Activated CD8-positive, alpha-beta memory T cell treated with anti-CD3 and anti-CD28 coated beads for 36 hours (primary cell): Measurements from ENCODE around the gene TXNDC11. TPM values are rescaled to one million over a fixed set of nuclear protein-coding genes. Genes with fewer than 3 reads are reported as not detected.

ENCODE experiments used
- CTCF ChIA-PET: fragments of 350-600 bp; sonication (Branson Sonifier 250); formaldehyde crosslinking; loops from one replicate; lab custom pipeline; 2021; ENCODE audit warnings: antibody characterized with exemption; lab: Charles Lee
- POLR2A ChIA-PET: fragments of 350-600 bp; sonication (Branson Sonifier 250); formaldehyde crosslinking; loops from one replicate; lab custom pipeline; 2021; ENCODE audit warnings: antibody characterized with exemption; lab: Charles Lee
- total RNA-seq, 2 experiments: library from RNA; stranded (reverse); gene quantifications; one replicate each; pipeline ENCODE4 v1.2.3, GENCODE V29; 2021

Gene TXNDC11
- total RNA-seq, 2 experiments from 2014 or later, result 32.1 to 36.1 TPM

DNA sequence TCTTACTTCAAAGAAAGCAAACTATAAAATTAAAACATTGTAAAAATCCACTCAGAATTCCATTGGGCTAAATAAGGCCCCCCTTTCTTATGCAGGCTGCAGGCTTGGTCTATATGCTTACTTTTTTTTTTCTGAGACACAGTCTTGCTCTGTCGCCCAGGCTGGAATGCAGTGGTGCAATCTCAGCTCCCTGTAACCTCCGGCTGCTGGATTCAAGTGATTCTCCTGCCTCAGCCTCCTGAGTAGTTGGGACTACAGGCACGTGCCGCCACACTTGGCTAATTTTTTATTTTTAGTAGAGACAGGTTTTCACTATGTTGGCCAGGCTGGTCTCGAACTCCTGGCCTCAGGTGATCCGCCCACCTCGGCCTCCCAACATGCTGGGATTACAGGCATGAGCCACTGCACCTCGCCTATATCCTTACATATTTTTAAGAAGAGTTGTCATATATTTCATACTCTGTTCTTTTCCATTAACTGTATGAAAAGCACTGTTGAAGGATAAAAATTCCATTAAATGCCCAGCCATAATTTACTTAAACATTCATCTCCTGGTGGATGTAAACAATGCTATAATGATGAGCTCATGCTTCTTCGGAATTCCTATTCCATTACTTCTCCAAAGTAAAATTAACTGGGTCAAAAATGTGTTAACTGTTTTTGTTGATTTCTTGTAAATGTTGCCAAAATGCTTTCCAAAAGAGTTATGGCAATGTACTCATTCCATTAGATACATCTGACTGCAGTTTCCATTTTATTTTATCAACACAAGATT lies 56.6 kb downstream of the TXNDC11 start:
- ChIA-PET CTCF (interaction anchor here (0.8 kb wide), 1 partner anchor 320 kb away, joined by 3 read pairs; no protein-coding TSS in a partner anchor), POLR2A (no interaction called here)

DNA sequence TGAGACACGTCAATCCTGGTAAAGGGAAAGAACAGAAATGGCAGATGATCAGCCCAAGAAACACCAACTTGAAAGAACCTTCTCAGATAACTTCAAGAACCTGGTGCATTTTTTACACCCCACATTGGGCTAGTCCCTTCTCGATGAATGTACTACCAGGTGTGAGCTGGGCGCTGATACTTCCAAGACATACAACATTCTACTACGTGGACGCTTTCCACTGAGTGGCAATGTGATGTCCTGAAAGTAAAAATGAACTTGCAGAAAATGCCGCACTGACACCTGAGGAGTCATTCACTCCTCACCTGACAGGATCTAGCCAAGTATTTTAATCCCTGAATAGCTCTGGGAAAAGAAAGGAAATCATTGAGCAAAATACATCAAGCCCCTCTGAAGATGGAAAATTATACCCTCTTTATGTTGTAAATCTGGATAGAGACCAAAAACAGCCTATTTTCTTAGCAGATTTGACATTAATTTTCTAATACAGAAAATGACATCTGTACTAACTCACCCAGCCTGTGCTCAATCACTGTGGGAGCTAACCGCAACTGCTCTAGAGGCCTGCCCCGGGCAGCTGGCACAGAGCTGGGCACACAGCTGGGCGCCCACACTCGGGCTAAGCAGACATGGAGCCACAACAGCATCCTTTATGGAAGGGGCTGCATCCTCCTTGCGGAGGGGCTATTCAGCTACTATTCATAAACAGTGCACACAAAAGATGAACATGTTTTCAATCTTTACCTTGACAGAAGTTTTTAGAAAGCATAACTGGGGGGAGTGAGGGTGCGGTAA lies 58.2 kb downstream of the TXNDC11 start:
- CTCF ChIA-PET, result interaction anchor here (0.8 to 2.1 kb wide), 3 partner anchors 10 to 16 kb away, joined by 3 to 7 read pairs (median 3); partner anchors contain the start of gene SNN
- POLR2A ChIA-PET, result no interaction called here

DNA sequence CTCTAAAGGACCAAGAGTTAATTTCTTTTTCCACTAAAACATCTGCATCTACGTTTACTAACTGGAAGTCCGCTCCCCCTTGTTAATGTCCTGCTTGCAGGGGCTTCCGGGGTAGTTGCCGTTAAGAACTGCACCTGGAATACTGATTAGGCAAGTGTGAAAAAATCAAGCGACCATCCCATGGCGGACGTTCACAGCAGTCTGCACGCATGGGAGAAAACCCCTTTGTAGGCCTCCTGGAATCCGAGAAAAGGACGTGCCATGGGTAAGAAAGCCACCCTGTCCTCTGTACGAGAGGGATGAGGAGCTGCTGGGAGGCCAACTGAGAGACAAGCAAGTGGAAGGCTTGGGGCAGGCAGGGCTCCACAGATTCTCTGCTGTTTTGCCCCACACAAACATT lies 59.5 kb downstream of the TXNDC11 start:
- CTCF ChIA-PET, result interaction anchor here (0.7 to 2.1 kb wide), 2 partner anchors 10 to 42 kb away, joined by 3 to 7 read pairs; no protein-coding TSS in a partner anchor
- POLR2A ChIA-PET, result interaction anchor here (0.8 kb wide), 1 partner anchor 120 kb away, joined by 3 read pairs; no protein-coding TSS in a partner anchor

DNA sequence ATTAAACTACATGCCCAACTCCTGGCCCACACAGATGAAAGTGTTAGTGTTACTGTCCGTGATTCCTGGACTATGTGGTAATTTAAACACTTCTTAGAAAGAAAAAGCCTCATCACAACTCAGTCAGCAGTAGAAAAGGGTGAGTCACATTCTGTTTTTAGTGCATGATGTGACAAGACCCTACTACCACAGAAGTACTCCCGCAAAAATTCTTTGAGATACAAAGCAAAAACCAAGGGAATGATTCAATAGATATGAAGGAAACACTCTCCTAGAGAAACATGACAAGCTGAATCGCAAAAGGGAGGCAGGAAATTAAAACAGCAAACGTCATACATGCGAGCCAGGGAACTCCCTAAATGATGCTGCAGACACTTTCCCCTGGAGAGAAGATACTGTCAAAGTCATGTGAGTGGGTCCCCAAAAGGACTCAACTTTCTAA lies 60.0 kb downstream of the TXNDC11 start:
- POLR2A ChIA-PET, result no interaction called here
- CTCF ChIA-PET, result interaction anchor here (1.0 to 2.1 kb wide), 3 partner anchors 9 to 151 kb away, joined by 3 to 7 read pairs (median 3); no protein-coding TSS in a partner anchor

DNA sequence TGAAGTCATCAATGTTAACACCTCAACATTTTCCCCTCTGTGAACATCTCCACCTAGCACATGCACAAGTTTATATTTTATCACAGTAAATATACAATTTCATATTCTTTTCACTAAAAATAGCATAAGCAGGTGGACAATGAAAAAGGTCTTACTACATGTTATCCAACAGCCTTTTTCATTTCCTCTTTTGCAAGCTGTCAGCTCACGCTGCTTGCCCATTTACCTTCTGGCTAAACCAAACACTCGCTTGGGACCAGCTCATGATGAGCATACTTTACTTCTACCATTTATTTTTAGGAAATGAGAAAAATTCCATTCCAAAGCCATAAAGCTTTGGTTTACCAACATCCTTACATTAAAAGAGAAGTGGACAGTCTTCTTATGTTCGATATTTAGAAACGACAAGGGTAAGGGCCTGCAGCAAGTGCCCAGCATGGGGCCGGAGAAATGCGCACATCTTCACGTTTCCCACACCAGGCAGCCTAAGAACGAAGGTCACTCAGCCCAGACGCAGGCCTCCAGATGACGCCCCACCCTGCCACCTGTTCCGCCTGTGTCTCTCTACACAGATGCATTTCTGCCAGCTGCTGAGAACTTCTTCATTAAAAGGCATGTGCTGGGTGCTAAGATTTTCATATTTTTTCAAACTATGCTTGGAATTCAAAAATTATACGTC lies 60.5 kb downstream of the TXNDC11 start:
- ChIA-PET CTCF (interaction anchor here (1.0 kb wide), 2 partner anchors 23 to 150 kb away, joined by 3 read pairs; no protein-coding TSS in a partner anchor), POLR2A (no interaction called here)

DNA sequence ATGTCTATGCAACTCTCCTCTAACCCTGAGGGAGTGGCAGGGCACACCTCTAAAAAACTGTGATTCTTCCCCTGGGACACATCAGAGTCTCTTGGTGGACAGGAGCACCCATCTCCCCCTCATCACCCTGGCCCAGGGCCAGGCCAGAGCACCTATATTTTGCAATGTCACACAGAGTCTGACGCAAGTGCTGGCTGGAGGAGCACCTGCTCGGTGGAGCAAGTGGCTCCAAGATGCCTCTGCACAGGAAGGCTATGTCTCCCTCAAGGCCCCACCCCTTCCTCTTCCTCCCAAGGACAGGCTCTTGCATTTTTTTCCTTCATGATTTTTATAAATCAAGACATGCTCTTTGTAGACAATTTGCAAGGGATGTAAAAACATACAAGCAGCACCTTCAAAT lies 61.1 kb downstream of the TXNDC11 start:
- ChIA-PET CTCF (interaction anchor here (1.0 to 1.5 kb wide), 3 partner anchors 22 to 150 kb away, joined by 3 to 4 read pairs (median 3); no protein-coding TSS in a partner anchor), POLR2A (no interaction called here)

DNA sequence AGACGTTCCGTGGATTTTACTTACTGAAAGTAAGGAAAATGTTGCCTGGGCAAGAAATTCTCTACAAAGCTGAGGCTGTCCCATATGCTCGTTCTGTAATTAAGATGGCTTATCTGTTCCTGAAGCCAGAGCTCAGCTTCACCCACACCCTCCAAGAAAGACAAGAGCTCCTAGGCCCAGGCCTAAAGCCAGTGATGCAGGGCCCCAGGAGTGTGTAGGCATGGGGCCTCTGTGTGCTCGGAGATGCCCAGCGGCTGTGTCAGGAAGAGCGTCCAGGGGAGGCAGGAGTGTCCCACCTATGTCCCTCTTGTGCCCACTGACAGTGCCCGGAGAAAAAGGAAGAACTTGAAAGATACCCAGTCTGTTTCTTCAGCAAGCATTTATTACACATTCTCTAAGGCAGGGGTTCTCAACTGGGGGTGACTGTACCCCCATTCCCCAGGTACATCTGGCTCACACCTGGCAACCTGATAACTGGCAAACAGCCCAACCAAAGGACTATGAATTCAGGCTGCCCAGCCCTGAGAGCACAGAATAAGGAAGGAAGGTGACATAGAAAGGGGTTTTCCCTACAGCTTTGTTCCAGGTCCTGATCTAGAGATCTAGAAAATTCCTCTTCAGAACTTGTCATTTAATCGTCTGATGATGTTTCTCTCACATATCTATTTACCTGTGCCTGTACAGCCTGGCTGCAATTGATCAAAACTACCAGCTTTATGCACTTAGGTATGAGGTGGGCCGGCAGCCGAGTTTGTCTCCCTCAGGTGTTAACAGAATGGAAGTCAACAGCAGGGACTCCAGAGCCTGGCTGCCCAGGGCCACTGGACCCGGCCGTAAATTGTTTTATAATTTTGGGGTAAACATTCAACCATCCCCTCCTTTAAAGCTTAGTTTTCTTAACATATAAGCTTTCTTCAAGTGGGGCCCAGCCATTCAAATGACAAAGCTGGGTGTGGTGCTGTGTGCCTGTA lies 62.4 kb downstream of the TXNDC11 start:
- CTCF ChIA-PET, result interaction anchor here (1.1 to 1.5 kb wide), 2 partner anchors 118 to 148 kb away, joined by 3 to 4 read pairs; no protein-coding TSS in a partner anchor
- POLR2A ChIA-PET, result interaction anchor here (0.6 kb wide), 1 partner anchor 100 kb away, joined by 3 read pairs; no protein-coding TSS in a partner anchor

DNA sequence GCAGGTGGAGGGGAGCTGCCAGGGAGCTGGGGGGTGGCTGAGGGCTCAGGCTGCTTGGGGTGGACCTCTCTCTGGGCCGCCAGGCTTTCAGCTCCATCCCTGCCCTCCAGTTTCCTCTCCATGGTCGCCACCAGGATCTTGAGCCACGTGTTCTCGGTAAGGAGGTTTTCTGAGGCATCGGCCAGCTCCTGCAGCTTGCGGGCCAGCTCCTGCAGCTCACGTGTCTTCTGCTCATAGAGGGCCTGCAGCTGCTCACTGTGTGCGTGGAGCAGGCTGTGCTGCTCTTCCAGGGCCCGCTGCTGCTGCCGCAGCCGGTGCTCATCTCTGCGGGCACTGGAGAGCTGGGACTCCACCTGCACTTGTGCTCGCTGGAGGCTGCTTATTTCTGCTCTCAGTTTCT lies 63.4 kb downstream of the TXNDC11 start:
- CTCF ChIA-PET, result interaction anchor here (1.7 kb wide), 1 partner anchor 10 kb away, joined by 4 read pairs; no protein-coding TSS in a partner anchor
- POLR2A ChIA-PET, result interaction anchor here (0.6 kb wide), 1 partner anchor 99 kb away, joined by 3 read pairs; no protein-coding TSS in a partner anchor

DNA sequence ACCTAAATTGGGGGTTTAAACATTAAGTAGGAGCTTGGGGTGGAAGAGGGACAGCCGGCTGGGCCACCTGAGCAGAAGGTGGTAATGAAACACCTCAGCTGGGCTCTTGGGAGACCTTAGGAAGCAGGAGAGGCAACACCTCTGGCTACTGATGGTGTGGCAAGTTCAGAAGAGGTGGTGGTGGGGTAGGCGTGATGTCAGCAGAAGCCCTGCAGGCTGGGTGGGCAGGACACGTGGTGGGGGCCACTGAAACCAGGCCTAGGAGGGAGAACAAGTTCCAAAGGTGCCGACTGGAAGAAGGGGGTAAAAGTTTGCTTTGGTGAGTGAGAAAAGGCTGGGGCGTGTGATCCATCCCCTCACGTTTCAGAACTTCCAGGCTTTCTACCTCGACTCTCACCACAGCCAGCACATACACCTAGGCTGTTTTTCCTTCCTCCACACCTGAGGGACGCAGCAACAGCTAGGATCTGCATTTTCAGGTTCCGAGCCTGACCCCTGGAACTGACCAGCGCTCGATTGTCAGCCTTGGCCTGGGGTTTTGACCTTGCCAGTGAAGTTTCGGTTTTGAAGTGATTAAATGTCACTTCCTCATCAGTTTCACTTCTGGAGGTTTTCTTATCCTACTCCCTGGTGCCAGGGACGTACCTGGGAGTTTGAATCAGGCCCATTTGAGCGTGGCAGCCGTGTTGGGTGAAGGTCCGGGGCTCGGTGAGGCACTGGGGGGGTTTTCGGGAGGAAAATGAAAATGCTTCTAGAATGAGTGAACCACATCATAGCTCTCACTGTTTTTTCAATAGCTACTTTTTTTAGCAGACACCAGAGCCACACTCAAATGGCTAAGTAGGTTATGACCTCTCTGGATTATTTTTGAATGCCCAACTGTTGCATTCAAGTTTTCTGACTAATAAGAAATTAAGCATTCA lies 64.4 kb downstream of the TXNDC11 start:
- CTCF ChIA-PET, result interaction anchor here (1.7 kb wide), 1 partner anchor 11 kb away, joined by 4 read pairs; no protein-coding TSS in a partner anchor
- POLR2A ChIA-PET, result no interaction called here

DNA sequence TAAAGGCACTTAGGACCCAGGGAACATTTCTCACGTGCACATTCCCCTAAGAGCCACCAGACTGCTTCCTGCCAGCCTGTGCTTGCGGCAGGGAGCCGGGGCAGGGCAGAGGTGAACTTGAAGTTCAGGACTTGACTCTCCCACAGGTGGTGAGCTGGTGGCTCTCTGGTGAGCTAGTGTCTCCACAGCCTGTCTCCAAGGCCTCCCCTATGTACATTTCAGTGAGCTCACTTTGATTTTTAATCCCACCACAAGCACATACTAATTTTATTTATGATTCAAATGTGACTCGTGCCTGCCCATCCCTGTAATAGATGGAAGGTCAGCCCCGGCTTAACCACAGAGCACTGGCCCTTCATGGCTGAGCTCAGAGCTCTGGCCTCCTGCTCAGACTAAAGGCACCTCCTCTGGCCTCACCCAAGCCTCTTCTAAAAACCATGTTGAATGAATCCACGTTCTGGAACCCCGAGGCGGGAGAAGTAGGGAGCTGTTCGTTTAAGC lies 65.2 kb downstream of the TXNDC11 start:
- ChIA-PET CTCF (interaction anchor here (1.7 kb wide), 1 partner anchor 12 kb away, joined by 4 read pairs; no protein-coding TSS in a partner anchor), POLR2A (no interaction called here)

DNA sequence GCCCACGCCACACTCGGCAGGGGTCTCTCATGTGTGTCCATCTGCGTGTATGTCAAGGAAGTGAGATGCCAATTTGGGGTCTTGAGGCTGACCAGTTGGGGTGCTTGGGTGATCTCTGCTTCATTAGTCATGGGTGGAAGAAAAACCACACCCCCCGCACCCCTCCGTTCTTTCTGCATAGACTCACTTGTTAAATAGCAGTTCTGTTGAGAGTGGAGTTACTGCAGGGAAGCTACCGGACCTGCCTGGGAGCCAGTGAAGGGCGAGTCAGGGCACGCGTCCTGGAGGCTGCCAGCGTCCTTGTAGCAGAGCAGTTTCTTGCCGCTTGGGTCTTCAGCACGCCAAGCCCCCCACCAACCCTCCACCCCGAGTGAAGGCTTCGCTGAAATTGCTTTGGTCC lies 65.9 kb downstream of the TXNDC11 start:
- POLR2A ChIA-PET, result no interaction called here
- CTCF ChIA-PET, result no interaction called here

DNA sequence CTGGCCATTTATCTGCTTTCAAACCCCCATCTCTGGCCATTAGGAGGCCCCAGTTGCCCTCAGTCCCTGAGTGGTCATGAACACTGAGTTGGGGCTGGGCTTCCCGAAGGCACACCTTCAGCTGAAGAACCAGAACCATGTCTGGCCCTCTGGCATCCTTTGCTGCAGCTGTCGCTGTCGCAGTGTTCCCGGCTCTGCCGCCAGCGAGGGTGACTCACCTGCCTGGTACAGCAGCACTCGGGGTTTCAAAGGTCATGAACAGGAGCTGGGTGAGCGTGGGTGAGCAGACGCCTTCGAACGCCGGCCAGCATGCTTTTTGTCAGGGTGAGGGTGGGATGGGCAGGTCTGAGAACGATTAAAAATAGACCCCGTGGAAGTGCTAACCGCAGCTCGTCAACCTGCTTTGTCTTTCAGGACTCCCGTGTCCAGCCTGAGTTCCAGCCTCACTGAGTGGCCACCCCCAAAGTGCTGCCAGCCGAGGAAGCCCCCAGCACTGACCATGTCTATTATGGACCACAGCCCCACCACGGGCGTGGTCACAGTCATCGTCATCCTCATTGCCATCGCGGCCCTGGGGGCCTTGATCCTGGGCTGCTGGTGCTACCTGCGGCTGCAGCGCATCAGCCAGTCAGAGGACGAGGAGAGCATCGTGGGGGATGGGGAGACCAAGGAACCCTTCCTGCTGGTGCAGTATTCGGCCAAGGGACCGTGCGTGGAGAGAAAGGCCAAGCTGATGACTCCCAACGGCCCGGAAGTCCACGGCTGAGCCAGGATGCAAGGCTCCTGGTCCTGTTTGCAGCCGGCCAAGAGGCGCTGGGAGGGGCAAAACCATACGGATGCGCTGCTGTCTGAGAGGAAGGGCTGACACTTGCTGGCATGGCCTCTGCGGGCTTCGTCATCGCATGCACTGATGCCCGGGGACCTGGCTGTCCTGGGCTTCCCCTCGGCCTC lies 66.8 kb downstream of the TXNDC11 start:
- CTCF ChIA-PET, result interaction anchor here (0.9 kb wide), 1 partner anchor 13 kb away, joined by 3 read pairs; no protein-coding TSS in a partner anchor
- POLR2A ChIA-PET, result no interaction called here

DNA sequence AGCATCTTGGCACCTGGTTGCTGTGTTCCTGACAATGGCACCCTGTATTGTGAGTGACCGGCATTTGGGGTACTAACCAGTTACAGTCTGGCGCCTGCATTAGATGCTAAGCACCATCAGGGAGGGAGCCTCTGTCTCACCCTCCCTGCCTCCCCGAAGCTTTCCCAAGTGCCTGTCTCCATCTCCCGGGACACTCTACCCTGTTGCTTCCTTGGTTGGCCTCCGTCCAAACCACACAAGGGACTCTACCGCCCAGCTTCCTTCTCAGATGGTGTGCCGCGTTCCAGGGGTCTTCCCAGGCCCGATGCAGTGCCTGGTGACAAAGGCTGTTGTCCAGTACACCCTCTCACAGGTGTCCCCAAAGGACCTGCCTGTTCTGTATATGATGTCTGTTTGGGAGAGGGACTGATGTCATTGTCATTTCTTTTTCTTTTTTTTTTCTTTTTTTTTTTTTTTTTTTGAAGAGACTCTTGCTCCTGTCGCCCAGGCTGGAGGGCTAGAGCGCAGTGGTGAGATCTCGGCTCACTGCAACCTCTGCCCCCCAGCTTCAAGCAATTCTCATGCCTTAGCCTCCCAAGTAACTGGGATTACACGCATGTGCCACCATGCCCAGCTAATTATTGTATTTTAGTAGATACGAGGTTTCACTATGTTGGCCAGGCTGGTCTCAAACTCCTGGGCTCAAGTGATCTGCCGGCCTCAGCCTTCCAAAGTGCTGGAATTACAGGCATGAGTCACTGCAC lies 67.7 kb downstream of the TXNDC11 start:
- ChIA-PET POLR2A (no interaction called here), CTCF (interaction anchor here (0.8 to 0.9 kb wide), 2 partner anchors 9 to 14 kb away, joined by 3 read pairs; no protein-coding TSS in a partner anchor)

DNA sequence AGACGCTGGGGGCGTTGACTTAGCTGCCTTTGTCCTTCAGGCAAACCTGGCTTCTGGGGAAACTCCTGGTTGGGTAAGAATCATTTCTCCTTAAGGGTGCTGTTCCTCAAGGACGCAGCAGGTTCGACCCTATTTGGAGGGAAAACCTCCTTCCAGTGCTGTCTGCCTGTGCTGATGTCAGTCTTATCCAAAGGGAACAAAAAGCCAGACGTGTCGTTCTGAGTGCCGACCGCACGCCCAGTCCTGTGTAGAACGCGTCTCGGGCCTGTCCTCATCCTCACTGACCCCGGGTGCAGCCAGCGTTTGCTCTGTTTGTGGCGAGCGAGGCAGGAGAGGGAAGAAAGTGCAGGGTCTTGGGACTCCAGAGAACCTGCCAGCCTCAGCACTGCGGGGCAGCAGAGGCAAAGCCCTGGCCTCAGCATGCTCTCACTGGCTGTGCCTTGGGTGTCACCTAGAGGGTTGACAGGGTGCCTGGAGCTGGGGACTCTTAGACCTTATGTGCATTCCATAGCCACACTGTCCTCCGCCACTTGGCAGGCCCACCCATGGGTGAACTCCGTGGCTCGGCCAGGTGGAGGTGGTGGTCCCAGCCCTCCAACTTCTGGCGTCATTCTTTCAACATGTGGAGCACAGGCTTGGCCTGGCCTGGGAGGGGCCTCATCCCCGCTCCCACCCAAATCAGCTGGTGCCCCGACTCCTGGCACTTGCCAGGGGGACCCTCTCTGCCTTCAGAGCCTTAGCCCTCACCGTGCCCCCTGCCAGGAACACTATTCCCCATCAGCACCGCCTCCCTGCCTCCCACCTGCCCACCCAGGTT lies 68.4 kb downstream of the TXNDC11 start:
- ChIA-PET CTCF (interaction anchor here (0.8 to 1.4 kb wide), 3 partner anchors 10 to 15 kb away, joined by 3 to 7 read pairs (median 3); no protein-coding TSS in a partner anchor), POLR2A (no interaction called here)
